Amniotic epithelial cell (primary cell): ENCODE data around the gene E2F1.

Experiments used
- DNase-seq: peaks from one replicate; pipeline ENCODE4 v3.0.0-alpha.2; 2010; ENCODE audit warnings: low read depth

The E2F1 gene

GRCh38 chr20:33687370-33687915 is 1.3 kb upstream of the E2F1 start:
- peak; percentile 84 for DNase-seq

DNA sequence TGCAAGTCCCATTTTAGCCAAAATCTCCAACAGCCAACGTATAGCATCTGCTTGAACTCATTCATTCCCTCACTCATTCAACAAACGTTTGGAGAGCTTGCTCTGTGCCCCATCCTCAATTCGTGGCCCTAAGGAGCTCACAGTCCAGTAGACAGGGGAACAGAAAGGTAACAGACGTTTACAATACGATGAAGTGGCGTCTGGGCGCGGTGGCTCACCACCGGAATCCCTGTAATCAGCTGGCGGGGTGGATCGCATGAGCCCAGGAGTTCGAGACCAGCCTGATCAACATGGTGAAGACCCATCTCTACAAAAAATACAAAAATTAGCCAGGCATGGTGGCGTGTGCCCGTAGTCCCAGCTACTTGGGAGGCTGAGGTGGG is 790 bp upstream of the E2F1 start:
- no peak for DNase-seq

GRCh38 chr20:33685328-33686099 is 671 bp downstream of the E2F1 start:
- DNase-seq, result no peak

DNA sequence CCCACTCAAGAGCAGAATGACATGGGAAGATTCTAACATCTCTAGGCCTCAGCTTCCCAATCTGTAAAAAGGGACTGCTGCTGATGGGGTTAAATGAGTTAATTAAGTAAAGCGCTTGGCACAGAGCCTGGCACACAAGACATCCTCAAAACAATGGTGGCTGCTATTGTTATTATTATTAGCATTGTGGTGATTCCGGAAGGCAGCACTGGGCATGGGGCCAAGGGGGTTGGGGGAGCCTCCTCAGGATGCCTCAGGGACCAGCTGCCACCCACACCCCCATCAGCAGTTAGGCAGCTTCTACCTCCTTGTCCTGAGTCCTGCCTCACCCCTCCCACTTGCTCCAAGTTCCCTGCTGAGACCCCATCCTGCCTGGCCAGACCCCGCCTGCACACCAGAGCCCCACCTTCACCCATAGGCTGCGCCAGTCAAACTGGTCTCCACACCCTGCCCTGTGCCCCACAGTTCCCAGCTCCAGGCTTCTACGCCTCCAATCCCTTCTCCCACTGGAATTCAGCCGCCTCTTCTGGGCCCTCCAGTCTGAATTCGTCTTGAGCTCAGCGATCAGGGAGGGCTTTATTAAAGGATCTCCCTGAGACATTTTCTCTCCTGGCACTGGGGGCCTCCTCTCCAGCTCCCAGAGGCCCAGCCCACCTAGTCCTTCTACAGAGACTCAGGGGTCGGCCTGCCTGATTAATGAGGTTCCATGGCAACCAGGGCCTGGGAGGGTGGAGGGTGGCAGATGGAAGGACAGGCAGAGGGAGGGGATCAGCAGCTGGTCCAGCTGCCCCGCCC is 1.5 kb downstream of the E2F1 start:
- DNase-seq, result no peak

DNA sequence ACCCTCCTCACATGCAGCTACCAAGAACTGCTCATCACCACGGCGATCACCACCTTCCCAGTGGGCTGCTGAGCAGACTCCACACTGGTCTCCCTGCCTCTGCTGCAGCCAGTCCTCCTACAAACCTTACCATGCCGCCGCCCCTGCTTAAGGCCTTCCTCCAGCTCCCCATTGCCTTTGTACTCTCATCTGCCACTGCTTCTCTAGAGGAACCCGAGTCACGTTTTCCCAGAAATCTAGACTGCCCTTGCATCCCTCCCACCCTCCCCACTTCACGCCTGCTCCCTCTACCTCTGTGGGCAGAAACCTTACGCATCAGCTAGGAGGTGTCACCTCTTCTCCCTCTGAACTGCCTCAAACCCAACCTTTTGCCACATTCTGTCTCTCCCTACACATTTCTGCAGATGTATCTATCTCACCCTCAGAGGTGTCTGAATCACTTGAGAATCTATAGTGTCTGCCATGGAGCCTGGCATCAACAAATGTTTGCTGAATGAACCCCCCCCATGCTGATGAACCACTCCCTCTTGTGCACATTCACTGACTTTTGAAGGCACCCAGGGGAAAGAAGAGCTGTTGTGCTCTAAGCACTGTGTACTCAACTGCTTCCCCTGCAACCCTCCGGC is 4.3 kb downstream of the E2F1 start:
- no peak for DNase-seq

GRCh38 chr20:33681288-33681687 is 4.9 kb downstream of the E2F1 start:
- no peak for DNase-seq

DNA sequence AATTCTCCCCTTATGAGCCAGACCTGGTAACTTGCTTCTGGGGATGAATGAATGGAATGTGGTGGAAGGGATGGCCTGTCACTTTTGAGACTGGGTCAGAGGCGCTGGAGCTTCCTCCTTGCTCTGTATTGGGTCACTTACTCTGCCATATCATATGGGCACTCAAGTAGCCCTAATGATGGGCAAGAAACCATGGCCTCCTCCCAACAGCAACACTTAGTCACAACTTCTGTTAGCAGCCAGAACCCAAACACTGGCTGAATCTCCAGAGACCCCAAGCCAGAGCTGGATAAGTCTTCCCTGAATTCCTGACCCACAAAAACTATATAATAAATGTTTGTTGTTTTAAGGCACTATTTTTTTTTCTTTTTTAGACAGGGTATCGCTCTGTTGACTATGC is 5.5 kb downstream of the E2F1 start:
- no peak for DNase-seq

GRCh38 chr20:33679758-33680485 is 6.3 kb downstream of the E2F1 start:
- DNase-seq, result no peak

- no peak for DNase-seq
These were observed 8.0 kb downstream of the E2F1 start for GRCh38 chr20:33677991-33678702.

- no peak for DNase-seq
These were observed 9.2 kb downstream of the E2F1 start for GRCh38 chr20:33676652-33677645.

DNA sequence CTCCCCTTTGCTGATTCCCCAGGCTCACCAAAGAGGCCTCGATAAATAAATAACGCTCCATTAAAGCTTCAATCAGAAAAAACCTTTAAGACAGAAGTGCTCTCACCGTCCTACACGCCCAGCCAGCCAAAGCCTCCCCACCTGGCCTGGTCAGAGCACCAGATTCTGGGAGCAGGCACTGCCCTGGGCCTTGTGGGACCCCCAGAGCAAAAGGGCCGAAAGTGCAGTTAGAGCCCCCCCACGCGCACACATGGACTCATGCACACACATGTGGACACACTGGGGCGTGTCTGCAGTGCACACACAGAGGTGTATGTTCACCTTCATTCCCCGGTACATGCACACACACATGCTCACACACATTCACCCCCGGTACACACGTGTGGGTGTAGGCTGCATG is 10.1 kb downstream of the E2F1 start:
- no peak for DNase-seq

- DNase-seq, result peak; percentile 53
These were observed 10.8 kb downstream of the E2F1 start for GRCh38 chr20:33675136-33675959.

GRCh38 chr20:33674294-33675135 is 11.7 kb downstream of the E2F1 start, which contains the start of gene NECAB3:
Gene NECAB3 (minus strand): TSS chr20:33674428. CDS start chr20:33674352, 76 bp downstream.
- DNase-seq, result peak; percentile 59

- DNase-seq, result no peak
These were observed 12.5 kb downstream of the E2F1 start for GRCh38 chr20:33673410-33674293.

DNA sequence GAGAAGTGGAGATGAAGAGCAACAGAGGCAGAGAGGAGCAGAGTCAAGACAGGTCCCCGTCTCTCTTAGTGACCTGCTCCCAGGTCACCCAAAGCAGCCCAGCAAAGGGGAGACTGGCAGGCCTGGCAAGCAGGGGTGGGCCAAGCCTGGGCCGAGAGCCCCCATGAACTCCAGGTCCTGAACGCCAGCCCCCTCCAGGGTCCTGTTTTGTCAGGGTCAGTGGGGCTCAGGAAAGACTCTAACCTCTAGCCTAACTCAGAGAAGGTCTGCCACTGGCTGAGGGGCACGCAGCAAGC is 13.1 kb downstream of the E2F1 start:
- DNase-seq, result no peak

GRCh38 chr20:33672426-33673113 is 13.6 kb downstream of the E2F1 start:
- DNase-seq, result no peak
